ENCODE measurements around the gene DENND1A.
"Not testable (repeated sequence)": the region's sequence is repeated elsewhere in the genome, so short reads cannot be mapped to it uniquely, and the experiment has no call there.

Gene DENND1A

DNA sequence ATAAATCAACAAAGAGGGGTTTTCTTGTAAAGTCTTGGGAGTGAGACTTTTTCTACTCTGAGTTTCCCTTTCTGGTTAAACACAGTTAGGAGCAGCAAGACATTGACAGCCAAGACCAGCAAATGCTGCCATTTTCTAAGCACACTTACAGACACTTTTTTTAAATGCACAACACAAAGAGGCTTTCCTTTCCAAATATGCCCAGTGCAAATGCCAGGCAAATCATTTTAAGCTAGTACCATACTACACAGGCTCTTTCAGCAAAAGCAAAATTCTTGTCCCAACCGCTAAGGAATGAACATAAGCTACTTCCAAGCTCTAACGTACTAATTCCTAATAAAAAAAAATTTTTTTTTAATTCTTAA, 68.2 kb downstream of the DENND1A start:
- no peak for DNase-seq

DNA sequence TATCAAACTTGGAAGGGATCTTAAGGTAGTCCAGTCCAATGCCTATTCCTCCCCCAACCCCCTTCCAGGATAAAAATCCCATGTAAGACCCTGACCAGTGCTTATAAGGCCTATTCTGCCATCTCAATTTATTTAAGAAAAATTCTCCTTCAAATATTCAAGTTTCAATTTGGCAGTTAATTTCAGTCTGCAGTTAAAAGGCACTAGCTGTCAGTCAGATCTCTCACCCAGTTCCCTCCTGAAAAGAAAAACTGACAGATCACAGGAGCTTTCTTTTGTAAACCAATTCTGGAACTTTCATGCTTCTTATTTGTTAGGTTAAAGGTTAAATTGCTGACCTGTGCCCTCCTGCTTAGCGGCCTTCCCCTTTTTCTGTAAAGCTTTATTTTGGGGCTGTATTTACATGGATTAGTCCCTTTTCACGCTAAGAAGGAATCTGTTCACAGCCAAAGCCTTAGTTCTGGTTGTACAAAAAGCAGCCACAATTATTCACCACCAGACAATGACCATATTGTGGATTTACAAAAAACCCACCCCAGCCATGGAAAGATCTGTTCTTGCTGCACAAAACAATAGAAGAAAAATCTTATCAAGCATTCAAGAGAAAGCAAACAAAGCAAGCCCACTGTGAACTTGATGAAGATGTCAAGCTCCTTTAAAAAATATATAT, 68.7 kb downstream of the DENND1A start:
- DNase-seq, result no peak

DNA sequence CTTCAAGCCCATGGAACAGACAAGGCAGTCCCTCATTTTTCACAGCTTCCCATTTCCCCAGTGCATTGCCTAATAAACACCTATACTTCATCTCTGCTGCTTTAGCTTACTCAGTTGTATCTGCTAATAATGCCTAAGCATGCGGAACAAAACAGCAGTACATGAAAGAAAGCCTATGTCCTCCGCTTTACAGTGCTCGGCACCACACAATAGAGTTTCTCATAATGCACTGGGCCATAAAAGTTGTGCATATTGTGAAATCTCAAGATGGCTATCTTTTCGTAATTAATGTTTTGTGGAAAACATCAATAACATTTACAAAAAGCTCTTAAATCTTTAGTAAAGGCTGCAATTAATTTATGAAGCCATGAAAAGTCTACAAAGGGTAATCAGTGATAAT, 69.3 kb downstream of the DENND1A start:
- no peak for DNase-seq

DNA sequence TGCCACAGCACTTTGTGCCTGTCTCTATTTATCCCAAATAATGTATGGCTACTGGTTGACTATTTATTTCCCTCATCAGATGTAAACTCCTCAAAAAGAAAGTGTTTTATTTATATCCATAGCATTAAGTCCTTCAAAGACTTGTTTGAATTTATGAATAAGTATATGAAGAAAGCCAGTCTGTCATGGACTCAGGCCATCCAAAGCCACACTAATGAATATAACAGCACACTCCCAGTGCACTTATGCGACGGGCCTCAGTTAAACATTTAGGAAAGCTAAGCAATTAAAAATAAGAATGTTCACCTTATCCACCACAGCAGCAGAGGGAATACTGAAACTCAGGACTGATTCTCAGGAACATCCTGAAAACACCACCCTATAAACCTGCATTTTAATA, 77.5 kb downstream of the DENND1A start:
- no peak for DNase-seq

DNA sequence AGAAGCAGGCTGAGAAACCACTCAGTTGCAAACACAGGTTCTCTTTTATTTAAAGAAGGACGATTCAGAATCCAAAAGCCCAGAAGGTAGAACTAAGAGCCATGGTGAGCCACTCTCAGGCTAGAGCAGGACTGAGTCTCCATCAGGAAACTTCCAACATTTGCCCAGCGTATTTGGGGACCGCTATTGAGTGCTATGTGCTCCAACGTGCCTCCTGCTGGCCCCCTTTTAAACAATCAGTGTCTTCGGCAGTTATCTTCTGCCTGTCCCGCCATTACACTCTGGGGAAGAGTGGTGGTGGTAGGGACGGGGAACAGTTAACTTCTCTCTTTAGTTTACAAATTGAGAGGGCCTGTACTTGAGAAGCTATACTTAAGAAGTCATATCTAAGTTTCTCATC, 78.1 kb downstream of the DENND1A start:
- DNase-seq, result no peak

DNA sequence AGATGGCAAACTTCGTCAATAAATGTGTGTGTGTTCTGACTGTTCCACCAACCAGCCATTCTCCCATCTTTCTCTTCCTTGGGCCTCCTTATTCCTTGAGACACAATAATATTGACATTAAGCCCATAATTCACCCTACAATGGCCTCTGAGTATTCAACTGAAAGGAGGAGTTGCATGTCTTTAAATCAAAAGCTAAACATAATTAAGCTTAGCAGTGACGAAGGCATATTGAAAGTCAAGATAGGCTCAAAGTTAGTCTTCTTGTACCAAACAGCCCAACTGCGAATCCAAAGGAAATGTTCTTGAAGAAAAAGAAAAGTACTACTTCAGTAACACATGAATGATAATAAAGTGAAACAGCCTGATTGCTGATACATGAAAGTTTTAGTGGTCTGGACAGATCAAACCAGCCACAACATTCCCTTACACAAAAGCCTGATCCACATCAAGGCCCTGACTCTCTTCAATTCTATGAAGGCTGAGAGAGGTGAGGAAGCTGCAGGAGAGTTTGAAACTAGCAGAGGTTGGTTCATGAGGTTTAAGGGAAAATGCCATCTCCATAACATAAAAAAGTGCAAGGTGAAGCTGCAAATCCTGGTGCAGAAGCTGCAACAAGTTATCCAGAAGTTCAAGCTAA, 81.4 kb downstream of the DENND1A start:
- DNase-seq, result no peak

DNA sequence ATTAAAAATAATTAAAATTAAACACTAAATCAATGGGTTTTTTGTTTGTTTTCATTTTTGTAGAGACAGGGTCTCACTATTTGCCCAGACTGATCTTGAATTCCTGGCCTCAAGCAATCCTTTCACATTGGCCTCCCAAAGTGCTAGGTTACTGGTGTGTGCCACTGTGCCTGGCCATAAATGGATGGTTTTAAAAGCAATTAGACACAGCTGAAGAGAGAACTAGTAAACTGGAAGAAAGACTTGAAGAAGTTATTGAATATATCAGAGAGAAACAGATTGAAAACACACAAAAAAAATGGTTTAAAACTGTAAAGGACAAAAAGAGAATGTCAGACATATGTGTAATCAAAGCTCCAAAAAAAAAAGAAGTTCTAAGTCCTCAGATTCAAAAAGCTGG, 83.0 kb downstream of the DENND1A start:
- DNase-seq, result no peak

DNA sequence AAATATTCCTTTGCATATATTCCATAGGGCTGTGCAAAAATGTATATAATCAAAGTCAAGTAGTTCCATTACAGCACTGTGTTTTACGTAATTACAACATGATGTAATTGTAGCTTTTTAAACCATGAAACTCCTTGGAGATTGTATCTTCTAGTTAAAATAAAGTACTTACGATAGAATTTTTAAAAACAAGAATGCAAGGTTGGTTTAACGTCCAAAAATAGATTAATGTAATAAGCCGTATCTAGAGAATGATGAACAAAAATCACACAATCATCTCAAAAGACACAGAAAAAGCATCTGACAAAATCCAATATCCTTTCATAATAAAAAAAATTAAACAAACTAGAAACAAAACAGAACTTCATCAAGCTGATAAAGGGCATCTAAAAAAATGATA, 86.2 kb downstream of the DENND1A start:
- no peak for DNase-seq

DNA sequence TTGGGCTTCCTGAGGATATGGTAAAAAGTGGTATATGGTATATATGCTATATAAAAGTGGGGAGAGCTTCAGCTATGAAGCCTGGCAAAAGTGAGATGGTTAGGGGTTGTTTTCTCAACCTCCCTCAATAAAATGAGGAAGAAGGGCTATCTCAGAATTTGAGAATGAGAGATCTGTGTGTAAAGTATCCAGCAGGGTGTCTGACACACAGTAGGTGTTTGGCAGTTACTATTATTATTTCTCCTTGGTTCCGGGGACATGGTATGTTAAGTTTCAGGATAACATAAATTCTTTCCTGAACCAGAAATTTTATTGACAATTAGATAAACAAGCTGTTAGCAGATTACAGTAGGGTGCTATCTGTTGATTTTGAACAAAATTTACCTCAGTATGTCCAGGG, 94.1 kb downstream of the DENND1A start:
- DNase-seq, result no peak

DNA sequence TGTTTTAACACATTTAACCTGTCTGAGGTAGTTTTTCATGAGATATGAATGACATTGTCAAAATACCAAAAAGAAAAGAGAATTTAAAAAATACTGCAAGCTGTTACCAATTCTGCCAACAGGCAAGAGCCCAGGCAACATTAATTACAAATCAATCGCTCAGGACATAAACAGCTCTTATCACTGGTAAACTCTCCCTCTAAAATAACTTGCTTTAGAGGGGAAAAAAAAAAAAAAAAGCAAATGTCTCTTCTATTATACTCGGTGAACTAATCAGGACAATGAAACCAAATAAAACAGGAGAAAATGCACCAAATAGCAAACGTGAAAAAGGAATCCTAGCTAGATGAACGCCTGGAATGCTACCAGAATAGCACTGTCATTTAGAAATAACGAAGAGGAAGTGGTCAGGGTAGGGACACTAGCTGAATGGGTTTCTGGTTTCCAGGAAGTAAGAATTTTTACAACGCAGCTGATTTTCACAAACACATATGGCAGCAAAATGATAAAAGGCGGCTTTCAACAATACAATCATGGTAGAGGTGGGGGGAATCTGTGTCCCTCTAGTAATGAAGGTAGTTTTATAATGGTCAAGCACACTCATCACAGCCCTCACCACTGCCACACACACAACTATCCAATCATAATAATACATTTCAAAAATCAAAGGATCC, 94.9 kb downstream of the DENND1A start:
- DNase-seq, result no peak

DNA sequence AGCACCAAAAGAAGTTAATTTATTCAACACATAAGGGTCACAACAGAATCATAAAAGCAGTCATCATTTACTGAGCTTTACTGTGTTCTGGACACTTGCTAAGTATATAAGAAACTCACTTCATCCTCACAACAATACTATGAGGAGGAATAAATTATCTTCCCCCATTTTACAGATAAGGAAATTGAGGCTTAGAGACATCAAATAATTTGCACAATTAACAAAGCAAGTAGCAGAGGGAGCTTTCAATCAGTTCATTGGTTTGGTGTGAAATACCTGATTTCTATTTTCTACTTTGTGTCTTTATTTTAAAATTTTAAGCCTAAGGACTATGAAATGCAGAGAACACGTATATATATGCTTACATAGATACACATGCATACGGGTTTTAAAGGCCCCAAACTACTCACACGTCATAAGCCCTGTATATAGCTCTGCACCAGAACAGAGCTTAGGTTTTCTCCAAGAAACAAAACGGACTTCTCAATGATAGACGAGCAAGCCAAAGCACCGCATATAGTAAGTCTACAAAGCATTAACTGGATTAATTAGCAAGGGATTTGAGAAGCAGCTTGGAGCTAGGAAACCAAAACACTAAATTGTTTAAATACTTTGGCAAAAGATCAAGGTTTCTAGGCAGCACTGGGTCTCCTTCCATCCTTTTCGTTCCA, 95.6 kb downstream of the DENND1A start:
- DNase-seq, result no peak

DNA sequence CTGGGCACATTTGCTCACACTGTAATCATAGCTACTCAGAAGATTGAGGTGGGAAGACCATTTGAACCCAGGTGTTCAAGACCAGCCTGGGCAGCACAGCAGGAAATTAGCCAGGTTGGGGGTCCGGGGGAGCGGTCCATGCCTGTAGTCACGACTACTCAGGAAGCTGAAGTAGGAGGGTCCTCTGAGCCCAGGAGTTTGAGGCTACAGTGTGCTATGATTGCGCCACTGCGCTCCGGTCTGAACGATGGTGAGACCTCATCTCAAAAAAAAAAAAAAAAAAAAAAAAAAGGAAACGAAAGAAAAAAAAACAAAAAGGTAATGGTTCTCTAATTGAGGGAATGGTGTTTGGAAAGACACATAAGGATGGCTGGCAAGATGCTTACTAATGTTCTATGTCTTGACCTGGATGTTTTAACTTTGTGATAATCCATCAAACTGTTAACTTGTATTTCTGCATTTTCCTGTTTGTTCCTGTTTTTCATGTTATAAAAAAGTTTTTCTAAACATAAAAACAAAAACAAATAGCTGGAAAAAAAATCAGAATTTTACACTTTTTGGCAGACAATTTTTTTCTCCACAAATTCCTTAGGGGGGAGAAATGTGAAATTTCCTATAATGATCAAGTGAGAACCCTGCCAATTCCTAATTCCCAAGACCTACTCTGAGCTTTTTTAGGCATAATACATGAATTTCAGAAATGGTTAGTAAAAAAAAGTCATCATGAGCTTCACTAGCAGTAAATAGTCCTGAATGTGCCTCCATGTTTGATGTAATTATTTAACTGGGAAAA, 96.9 kb downstream of the DENND1A start:
- DNase-seq, result no peak

DNA sequence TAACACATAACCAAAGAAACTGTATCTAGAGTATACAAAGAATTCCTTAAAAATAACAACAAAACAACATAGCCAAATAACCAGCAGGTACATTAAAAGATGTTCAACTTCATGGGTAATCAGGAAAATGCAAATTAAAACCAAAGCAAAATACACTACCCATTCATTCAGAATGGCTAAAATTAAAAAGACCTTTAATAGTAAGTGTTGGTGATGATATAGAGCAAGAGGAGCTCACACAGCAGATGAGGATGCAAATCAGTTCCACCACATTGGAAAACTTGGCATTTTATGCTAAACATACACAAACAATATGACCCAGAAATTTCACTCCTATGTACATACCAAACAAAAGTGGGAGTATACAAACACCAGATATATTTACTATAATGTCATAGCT, 97.8 kb downstream of the DENND1A start:
- DNase-seq, result no peak

DNA sequence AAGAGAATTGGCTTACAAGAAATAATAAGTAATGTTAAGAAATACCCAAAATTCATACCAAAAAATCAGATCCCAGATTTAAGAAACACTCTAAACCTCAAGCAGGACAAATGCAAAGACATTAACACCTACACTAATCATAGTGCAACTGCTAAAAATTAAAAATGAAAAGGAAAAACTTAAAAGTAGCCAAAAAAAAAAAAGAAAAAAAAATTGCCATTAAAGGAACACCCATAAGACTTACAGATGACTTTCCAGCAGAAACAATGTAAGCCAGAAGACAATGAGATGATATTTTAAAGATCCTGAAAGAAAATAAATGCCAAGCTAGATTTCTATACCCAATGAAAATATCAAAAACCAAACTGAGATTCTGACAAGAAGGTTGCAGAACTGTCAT, 101.5 kb downstream of the DENND1A start:
- DNase-seq, result no peak

DNA sequence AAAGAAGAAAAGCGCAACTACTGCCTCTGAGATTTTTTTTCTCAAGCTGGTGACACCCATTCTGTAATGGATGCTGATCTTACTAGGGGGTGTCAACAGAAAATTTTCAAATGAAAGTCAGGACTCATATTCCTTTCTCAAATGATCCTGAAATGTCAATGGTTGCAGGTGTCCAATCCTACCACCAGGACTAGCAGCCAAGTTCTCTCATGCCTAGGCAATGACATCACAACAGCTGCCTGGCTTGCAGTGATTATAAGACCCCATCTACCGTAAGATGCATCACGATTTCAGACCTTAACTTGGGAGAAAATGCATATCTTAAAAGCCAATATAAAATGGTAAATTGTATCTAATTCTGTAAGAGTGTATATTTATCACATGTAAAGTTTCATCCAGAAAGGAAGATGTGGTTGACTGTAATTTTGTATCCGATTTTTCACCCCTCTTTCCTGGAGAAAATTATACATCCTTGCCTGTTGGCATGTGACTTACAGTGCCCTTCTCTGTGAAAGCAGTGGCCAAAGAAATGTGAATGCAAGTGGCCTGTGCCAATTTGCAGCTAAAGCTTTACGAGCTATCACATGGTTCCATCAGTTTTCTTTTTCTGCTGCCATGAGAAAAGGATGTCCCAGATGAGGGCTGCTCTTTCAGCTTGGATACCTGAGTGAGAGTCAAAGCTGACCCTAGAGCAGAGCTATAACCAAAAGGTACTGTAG, 104.4 kb downstream of the DENND1A start:
- DNase-seq, result no peak

DNA sequence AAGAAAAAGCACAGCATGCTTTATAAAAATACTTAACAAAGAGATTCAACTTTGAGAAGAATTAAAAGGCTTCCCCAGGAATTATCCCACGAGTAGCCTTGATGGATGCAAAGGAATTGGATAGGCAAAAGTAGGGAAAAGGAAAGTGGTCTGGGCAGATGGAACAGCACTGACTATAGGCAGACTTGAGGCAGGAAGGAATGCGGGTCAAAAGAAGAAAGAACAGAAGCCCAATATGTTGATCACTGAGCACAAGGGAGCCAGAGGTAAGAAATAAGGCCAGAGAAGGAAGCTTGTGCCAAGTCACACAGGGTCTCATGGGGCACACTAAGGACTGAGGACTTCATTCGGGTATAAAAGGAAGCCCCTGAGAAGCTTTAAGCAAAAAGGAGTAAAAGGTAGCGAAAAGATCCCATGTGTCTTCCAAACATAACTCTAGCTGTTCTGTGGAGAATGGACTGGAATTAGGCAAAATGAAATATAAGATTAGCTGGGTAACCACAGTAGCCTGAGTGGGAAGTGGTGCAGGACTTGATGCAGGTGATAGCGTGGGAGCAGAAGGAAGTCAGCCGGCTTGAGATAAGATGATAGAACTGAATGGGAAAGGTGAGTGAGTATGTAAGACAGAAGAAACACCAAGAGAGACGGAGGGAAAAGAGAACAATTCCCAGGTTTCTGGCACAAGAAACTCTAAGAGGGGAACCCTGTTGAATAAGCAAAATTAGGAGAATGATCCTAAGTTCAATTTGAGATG, 106.6 kb downstream of the DENND1A start:
- no peak for DNase-seq

DNA sequence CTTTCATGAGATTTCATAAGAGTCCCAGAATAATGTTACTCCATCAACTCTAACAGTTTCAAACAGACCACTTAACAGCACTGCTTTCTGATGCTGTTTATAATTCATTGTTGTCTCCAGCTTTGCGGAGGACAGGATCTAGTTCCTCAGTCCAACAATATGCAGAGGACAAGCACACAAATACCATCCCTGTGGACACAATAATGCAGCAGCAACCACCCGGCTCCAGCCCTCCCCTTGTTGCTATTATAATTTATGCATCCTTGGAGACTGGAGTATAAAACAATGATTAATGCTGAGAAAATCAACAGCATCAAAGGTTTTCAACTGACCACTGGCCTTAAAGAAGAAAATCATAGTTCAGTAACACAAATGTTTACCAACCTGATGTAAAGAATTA, 108.3 kb downstream of the DENND1A start:
- DNase-seq, result no peak

DNA sequence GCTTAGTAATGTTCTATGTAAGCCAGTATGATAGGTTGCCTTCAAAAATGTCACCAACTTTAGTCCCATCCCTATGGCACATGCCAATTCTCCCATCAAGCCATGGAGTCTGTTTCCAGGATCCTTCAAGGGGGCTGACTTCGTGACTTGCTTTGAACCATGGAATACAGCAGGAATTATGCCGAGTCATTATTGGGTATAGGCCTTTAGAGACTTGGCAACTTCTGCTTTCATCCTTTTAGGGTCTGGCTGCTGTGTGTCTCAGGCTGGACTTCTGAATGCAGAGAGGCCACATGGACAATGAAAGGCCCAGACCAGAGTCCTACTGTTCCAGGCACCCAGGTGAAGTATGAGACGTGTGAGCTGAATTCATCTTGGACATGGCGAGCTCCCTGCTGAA, 109.8 kb downstream of the DENND1A start:
- no peak for DNase-seq

DNA sequence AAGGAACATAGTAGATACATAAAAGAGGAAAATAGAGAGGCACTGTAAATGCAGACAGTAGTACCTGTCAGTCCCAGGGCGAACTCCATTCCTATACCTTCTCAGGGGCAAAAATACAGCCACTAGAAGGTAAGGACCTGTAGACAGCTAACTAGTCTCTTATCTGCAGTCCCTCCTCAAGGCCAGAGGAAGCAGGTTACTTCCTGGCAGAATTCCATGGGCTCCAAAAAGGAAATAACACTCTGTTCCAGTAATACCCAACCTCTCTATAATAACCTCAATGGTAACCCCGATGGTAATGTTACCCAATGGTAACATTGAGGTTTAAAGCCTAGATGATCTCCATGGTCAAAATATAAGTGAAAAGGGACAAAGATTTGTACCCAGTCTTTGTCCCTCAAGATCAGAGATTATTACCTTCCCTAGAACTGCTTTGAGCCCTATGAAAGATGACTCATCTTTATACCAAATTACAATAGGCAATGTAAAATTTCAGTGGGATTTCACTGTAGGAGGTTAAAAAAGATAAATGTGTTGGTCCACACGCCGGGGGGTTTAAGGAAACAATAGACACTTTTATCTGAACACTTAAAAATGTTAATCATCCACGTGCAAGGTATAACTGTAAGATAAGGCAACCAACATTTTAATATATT, 113.0 kb downstream of the DENND1A start:
- DNase-seq, result no peak

DNA sequence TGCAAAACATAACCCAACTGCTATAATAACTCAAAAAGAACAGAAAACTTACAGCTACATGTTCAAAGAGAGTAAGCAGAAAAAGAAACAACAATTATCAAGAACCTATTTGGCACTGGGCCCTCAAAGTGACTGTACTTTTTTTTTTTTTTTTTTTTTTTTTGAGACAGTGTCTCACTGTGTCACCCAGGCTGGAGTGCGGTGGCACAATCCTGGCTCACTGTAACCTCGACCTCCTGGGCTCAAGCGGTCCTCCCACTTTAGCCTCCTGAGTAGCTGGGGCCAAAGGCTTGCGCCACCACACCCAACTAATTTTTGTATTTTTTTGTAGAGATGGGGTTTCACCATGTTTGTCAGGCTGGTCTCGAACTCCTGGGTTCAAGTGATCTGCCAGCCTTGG, 114.1 kb downstream of the DENND1A start:
- DNase-seq, result not testable (repeated sequence)

DNA sequence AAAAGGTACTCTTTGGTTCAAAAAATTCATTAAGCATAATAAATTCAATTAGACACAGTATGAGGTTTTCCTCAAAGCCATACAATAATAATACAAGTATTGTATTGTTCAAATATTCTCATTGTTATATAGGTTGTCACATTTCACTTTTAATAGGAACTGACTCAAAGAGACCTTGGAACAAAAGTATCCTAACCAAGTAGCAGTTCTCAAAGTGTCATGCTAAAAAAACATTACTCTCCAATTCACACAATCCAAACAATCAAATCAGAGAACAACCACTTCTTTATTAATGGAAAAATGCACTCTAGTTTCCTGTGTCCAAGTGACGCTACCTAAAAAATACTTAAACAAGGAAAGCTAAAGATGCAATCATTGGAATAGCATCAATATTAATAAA, 115.4 kb downstream of the DENND1A start:
- DNase-seq, result no peak
